ENCODE data around the gene HOMER3.
"Not testable (repeated sequence)": the region's sequence is repeated elsewhere in the genome, so short reads cannot be mapped to it uniquely, and the experiment has no call there.

The HOMER3 gene

GRCh38 chr19:18902519-18902918 is 38.5 kb downstream of the HOMER3 start:
- DNase-seq (ENCODE audit: low read depth in 2 of 2), result not testable (repeated sequence)

- DNase-seq (ENCODE audit: low read depth in 2 of 2), result no peak
Measured at GRCh38 chr19:18901491-18901890, 39.5 kb downstream of the HOMER3 start.

- no peak for DNase-seq (ENCODE audit: low read depth in 2 of 2)
Measured at GRCh38 chr19:18900700-18901481, 40.1 kb downstream of the HOMER3 start.

- no peak for DNase-seq (ENCODE audit: low read depth in 2 of 2)
Measured at GRCh38 chr19:18899624-18900560, 41.1 kb downstream of the HOMER3 start.

- DNase-seq (ENCODE audit: low read depth in 2 of 2), result no peak
Measured at GRCh38 chr19:18898607-18899408, 42.2 kb downstream of the HOMER3 start.

GRCh38 chr19:18898081-18898606 is 42.9 kb downstream of the HOMER3 start:
- no peak for DNase-seq (ENCODE audit: low read depth in 2 of 2)

GRCh38 chr19:18897094-18898029 is 43.7 kb downstream of the HOMER3 start:
- no peak for DNase-seq (ENCODE audit: low read depth in 2 of 2)

GRCh38 chr19:18896421-18896841 is 44.6 kb downstream of the HOMER3 start:
- DNase-seq (ENCODE audit: low read depth in 2 of 2), result no peak

GRCh38 chr19:18895824-18896341 is 45.1 kb downstream of the HOMER3 start, which contains the start of gene CERS1:
Gene CERS1 (minus strand): TSS chr19:18896158. CDS start chr19:18896072, 86 bp downstream.
- DNase-seq (ENCODE audit: low read depth in 2 of 2), result no peak

- DNase-seq (ENCODE audit: low read depth in 2 of 2), result no peak
Measured at GRCh38 chr19:18895038-18895823, 45.8 kb downstream of the HOMER3 start.

- no peak for DNase-seq (ENCODE audit: low read depth in 2 of 2)
Measured at GRCh38 chr19:18894254-18895037, 46.6 kb downstream of the HOMER3 start.

- no peak for DNase-seq (ENCODE audit: low read depth in 2 of 2)
Measured at GRCh38 chr19:18893587-18894253, 47.3 kb downstream of the HOMER3 start.

GRCh38 chr19:18889949-18890745 is 50.9 kb downstream of the HOMER3 start:
- no peak for DNase-seq (ENCODE audit: low read depth in 2 of 2)

GRCh38 chr19:18886972-18887371 is 54.0 kb downstream of the HOMER3 start:
- no peak for DNase-seq (ENCODE audit: low read depth in 2 of 2)

GRCh38 chr19:18883526-18884304 is 57.3 kb downstream of the HOMER3 start:
- DNase-seq (ENCODE audit: low read depth in 2 of 2), result no peak

GRCh38 chr19:18881491-18881890 is 59.5 kb downstream of the HOMER3 start:
- no peak for DNase-seq (ENCODE audit: low read depth in 2 of 2)

Measured in stimulated activated CD4-positive, alpha-beta T cell treated with anti-CD3 and anti-CD28 coated beads, Interleukin-12 subunit alpha, Interleukin-12 subunit beta, amount 100 ng/mL, for 24 hours (primary cell).